HG02610 (cell line): Measurements from ENCODE around the gene KIF19.

Experiments used
- ATAC-seq: cut with Tn5 transposase; IDR thresholded peaks from one replicate; pipeline ENCODE4 v1.9.1; 2021; ENCODE audit warnings: mild to moderate bottlenecking, moderate library complexity; ENCODE audit not compliant: unreplicated experiment

KIF19 gene

GRCh38 chr17:74337834-74338500 is 11.9 kb downstream of the KIF19 start:
- no peak for ATAC-seq

- ATAC-seq: no peak
Observed at GRCh38 chr17:74339537-74340195, 13.6 kb downstream of the KIF19 start.

GRCh38 chr17:74340470-74341023 is 14.5 kb downstream of the KIF19 start:
- ATAC-seq: no peak

GRCh38 chr17:74342224-74342623 is 16.2 kb downstream of the KIF19 start:
- ATAC-seq: no peak

GRCh38 chr17:74343121-74343520 is 17.1 kb downstream of the KIF19 start:
- no peak for ATAC-seq

GRCh38 chr17:74343526-74344284 is 17.7 kb downstream of the KIF19 start:
- ATAC-seq: no peak

- ATAC-seq: no peak
Observed at GRCh38 chr17:74344658-74345057, 18.6 kb downstream of the KIF19 start.

- no peak for ATAC-seq
Observed at GRCh38 chr17:74345433-74346241, 19.6 kb downstream of the KIF19 start.

- ATAC-seq: no peak
Observed at GRCh38 chr17:74347646-74348045, 21.6 kb downstream of the KIF19 start.

- ATAC-seq: no peak
Observed at GRCh38 chr17:74349120-74349519, 23.1 kb downstream of the KIF19 start.

- ATAC-seq: no peak
Observed at GRCh38 chr17:74350486-74350885, 24.5 kb downstream of the KIF19 start.

GRCh38 chr17:74351552-74352210 is 25.7 kb downstream of the KIF19 start:
- ATAC-seq: no peak

GRCh38 chr17:74353446-74354060 is 27.5 kb downstream of the KIF19 start:
- ATAC-seq: no peak

GRCh38 chr17:74354123-74354522 is 28.1 kb downstream of the KIF19 start:
- no peak for ATAC-seq

- no peak for ATAC-seq
Observed at GRCh38 chr17:74354561-74354960, 28.5 kb downstream of the KIF19 start.

GRCh38 chr17:74355065-74355464 is 29.0 kb downstream of the KIF19 start:
- ATAC-seq: no peak

GRCh38 chr17:74356646-74357465 is 30.8 kb downstream of the KIF19 start:
- no peak for ATAC-seq

- no peak for ATAC-seq
Observed at GRCh38 chr17:74357466-74357809, 31.4 kb downstream of the KIF19 start.

- ATAC-seq: no peak
Observed at GRCh38 chr17:74358697-74359096, 32.7 kb downstream of the KIF19 start.
